ENCODE data around the gene GPR137C.

- no peak for TF ChIP-seq CTCF (IDR thresholded peaks at IDR 0.05)
- TF ChIP-seq POLR2A (IDR thresholded peaks at IDR 0.05; ENCODE audit: low read depth): no peak
- no peak for TF ChIP-seq EP300 (IDR thresholded peaks at IDR 0.05)
- no peak for TF ChIP-seq POLR2AphosphoS5 (IDR thresholded peaks at IDR 0.05)
Measured at GRCh38 chr14:52575858-52576257, 23.2 kb downstream of the GPR137C start.
